Measurements from ENCODE around the gene ZSCAN2. TPM values are rescaled to one million over a fixed set of nuclear protein-coding genes. Genes with fewer than 3 reads are reported as not detected.

The ZSCAN2 gene
- total and polyA plus RNA-seq, 2 of the 8 experiments (the other 6 are each of a cell fraction or from before 2014, with no cell fraction given), result 23.6 to 52.4 TPM

DNA sequence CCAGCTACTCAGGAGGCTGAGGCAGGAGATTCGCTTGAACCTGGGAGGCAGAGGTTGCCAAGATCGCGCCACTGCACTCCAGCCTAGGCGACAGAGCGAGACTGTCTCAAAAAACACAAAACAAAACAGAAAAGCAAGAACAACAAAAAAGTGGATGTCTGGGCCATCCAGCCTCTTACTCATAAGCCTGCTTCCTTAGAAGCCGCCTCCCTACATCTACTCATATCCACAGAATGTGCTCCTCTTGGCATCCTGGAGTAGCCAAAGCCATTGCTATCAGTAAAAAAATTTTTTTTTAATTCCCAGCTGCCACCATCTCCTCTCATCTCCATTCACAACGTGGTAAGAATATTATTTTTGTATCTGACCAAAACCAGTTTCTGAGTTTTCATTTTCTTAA, 10.8 kb downstream of the ZSCAN2 start:
- Histone ChIP-seq H2BK12ac (ENCODE audit: low read depth, low read length) (no peak overlapping the region), H2BK20ac (ENCODE audit: low read length) (no peak overlapping the region), H2BK120ac (replicated peaks; ENCODE audit: low read depth, low read length) (no peak overlapping the region), H3K18ac (ENCODE audit: extremely low read depth, low read length) (no peak overlapping the region), H4K91ac (replicated peaks; ENCODE audit: insufficient read length, low read length) (no peak overlapping the region), H2AFZ (ENCODE audit: low read length) (no peak overlapping the region), H2BK5ac (ENCODE audit: low read depth, low read length) (no peak overlapping the region), H3K79me1 (ENCODE audit: low read depth, low read length) (peaks cover 9% of the 10 kb centered on the region; the same call in 1 of the 2 replicates), H2BK15ac (ENCODE audit: low read length) (no peak overlapping the region), H3K23me2 (ENCODE audit: low read depth, low read length) (no peaks in the 10 kb centered on the region; the same call in 1 of the 2 replicates), H4K5ac (ENCODE audit: insufficient read length, low read depth, low read length) (no peak overlapping the region), H3K79me2 (ENCODE audit: control insufficient read depth in 1 of 2, insufficient read depth in 2 of 2, low read length in 2 of 2) (peaks cover 22 to 94% of the 10 kb centered on the region in 2 experiments), H3K23ac (ENCODE audit: insufficient read length) (no peak overlapping the region), H3K9me3 (ENCODE audit: insufficient read depth in 2 of 2, low read depth in 1 of 2, low read length in 1 of 2) (no peaks in the 10 kb centered on the region), H3K36me3 (ENCODE audit: control insufficient read depth in 2 of 4, insufficient read depth in 4 of 4, low read length in 3 of 4) (peaks cover 0 to 12% (median 3%) of the 10 kb centered on the region in 4 experiments; a peak in 4 of 8 replicates), H3K9ac (replicated peaks in 1 of 4; ENCODE audit: extremely low read depth in 1 of 4, low read depth in 3 of 4, low read length in 3 of 4) (no peak overlapping the region), H3K4ac (replicated peaks; ENCODE audit: insufficient read length, low read depth, low read length) (no peak overlapping the region), H4K20me1 (replicated peaks in 1 of 2; ENCODE audit: control insufficient read depth in 1 of 2, insufficient read depth in 2 of 2, low read length in 2 of 2) (peaks cover 16 to 25% of the 10 kb centered on the region in 2 experiments), H3K4me2 (ENCODE audit: insufficient read depth in 1 of 2, low read depth in 2 of 2, low read length in 2 of 2) (no peak overlapping the region), H4K8ac (ENCODE audit: extremely low read depth, insufficient read depth, low read length) (no peak overlapping the region), H3K4me3 (ENCODE audit: extremely low read depth in 1 of 4, insufficient read depth in 2 of 4, low read depth in 3 of 4, low read length in 4 of 4) (no peak overlapping the region), H3K27ac (ENCODE audit: low read depth, low read length) (no peak overlapping the region), H3K56ac (replicated peaks; ENCODE audit: insufficient read length, low read depth, low read length) (no peak overlapping the region), H3K27me3 (replicated peaks in 1 of 4; ENCODE audit: control insufficient read depth in 3 of 4, extremely low read depth in 1 of 4, insufficient read depth in 3 of 4, low read length in 3 of 4) (no peaks in the 10 kb centered on the region), H3K14ac (ENCODE audit: insufficient read length) (no peak overlapping the region), H3K4me1 (replicated peaks in 1 of 4; ENCODE audit: control insufficient read depth in 3 of 4, insufficient read depth in 4 of 4, low read length in 3 of 4) (peaks cover 2 to 11% (median 6%) of the 10 kb centered on the region in 4 experiments; a peak in 6 of 7 replicates), H2AK5ac (ENCODE audit: low read depth, low read length) (no peak overlapping the region)
- CTCF ChIA-PET (ENCODE audit: partially characterized antibody), result interaction anchor here (0.6 to 2.0 kb wide), 4 partner anchors 24 to 48 kb away, joined by 3 to 5 read pairs (median 4); partner anchors contain the start of gene WDR73
- DNase-seq (ENCODE audit: low read depth in 1 of 2, low spot score in 2 of 2), result no peak
- FAIRE-seq, result no peak
- WGBS, 2 experiments (ENCODE audit: extremely low coverage in 1 of 2, insufficient coverage in 1 of 2, insufficient read length in 1 of 2, insufficient replicate concordance in 2 of 2, low coverage in 1 of 2, low lambda C conversion rate in 2 of 2, missing lambda C conversion rate in 1 of 2), result 91% methylated on average over 7 of the region's 7 CpGs; no CpG with 5 or more reads in 1 of the 2 experiments
- POLR2A ChIA-PET (ENCODE audit: partially characterized antibody), result interaction anchor here (1.0 to 12.3 kb wide), 4 partner anchors 7 to 37 kb away, joined by 4 to 176 read pairs (median 35); partner anchors contain the start of gene ZSCAN2
- TF ChIP-seq, protein P1, sequence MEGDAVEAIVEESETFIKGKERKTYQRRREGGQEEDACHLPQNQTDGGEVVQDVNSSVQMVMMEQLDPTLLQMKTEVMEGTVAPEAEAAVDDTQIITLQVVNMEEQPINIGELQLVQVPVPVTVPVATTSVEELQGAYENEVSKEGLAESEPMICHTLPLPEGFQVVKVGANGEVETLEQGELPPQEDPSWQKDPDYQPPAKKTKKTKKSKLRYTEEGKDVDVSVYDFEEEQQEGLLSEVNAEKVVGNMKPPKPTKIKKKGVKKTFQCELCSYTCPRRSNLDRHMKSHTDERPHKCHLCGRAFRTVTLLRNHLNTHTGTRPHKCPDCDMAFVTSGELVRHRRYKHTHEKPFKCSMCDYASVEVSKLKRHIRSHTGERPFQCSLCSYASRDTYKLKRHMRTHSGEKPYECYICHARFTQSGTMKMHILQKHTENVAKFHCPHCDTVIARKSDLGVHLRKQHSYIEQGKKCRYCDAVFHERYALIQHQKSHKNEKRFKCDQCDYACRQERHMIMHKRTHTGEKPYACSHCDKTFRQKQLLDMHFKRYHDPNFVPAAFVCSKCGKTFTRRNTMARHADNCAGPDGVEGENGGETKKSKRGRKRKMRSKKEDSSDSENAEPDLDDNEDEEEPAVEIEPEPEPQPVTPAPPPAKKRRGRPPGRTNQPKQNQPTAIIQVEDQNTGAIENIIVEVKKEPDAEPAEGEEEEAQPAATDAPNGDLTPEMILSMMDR (IDR thresholded peaks at IDR 0.05; ENCODE audit: control extremely low read depth in 1 of 3, insufficient read depth in 1 of 3, low read depth in 1 of 3, low read length in 3 of 3), result no peak
- TF ChIP-seq EZH2 (IDR thresholded peaks at IDR 0.05; ENCODE audit: low read depth, low read length, severe bottlenecking), result no peak
- no peak for TF ChIP-seq BCL11A (IDR thresholded peaks at IDR 0.05; ENCODE audit: low read depth in 2 of 2, low read length in 2 of 2)
- TF ChIP-seq PHF8 (conservative IDR thresholded peaks at IDR 0.05; ENCODE audit: low read depth, low read length), result no peak
- no peak for TF ChIP-seq SUZ12 (IDR thresholded peaks at IDR 0.05; ENCODE audit: low read length)
- TF ChIP-seq NRF1 (IDR thresholded peaks at IDR 0.05; ENCODE audit: low read depth, low read length), result no peak

Measured in H1 (cell line).